CD4-positive, alpha-beta memory T cell (primary cell): ENCODE measurements around the gene RIPPLY1. TPM values are rescaled to one million over a fixed set of nuclear protein-coding genes. Genes with fewer than 3 reads are reported as not detected.
A peak's percentile ranks its signal among the peaks of the same experiment; 100 is the strongest.
"Not testable (repeated sequence)": the region's sequence is repeated elsewhere in the genome, so short reads cannot be mapped to it uniquely, and the experiment has no call there.

Source experiments
- CTCF ChIA-PET: fragments of 350-600 bp; sonication (Branson Sonifier 250); formaldehyde crosslinking; loops from one replicate; lab custom pipeline; 2021; ENCODE audit warnings: inconsistent platforms; ENCODE audit not compliant: partially characterized antibody; lab: Charles Lee
- POLR2A ChIA-PET: fragments of 350-600 bp; sonication (Branson Sonifier 250); formaldehyde crosslinking; loops from one replicate; lab custom pipeline; 2021; ENCODE audit not compliant: partially characterized antibody; lab: Charles Lee
- DNase-seq, 5 donors: peaks; one replicate each; pipeline versions ENCODE4 v3.0.0 to v3.0.0-alpha.2; 2020 to 2022; ENCODE audit warnings: mixed read lengths in 1 of 5
- H3K27ac ChIP-seq: one replicate; pipeline ENCODE4 v1.7.0; 2013; ENCODE audit warnings: low read depth, low read length
- H3K27me3 ChIP-seq: 2 replicates; pipeline ENCODE4 v1.7.0; 2013; ENCODE audit warnings: mild to moderate bottlenecking, low read length, moderate library complexity; ENCODE audit not compliant: insufficient read depth
- H3K36me3 ChIP-seq: 2 replicates; pipeline ENCODE4 v1.7.0; 2013; ENCODE audit warnings: mild to moderate bottlenecking, low read length, moderate library complexity; ENCODE audit not compliant: insufficient read depth
- H3K4me1 ChIP-seq: 2 replicates; pipeline ENCODE4 v1.7.0; 2013; ENCODE audit warnings: mild to moderate bottlenecking, low read length, moderate library complexity; ENCODE audit not compliant: insufficient read depth
- H3K4me3 ChIP-seq, 2 donors: one replicate each; pipeline ENCODE4 v1.7.0; 2013; ENCODE audit warnings: low read length in 2 of 2, mild to moderate bottlenecking in 1 of 2
- H3K9me3 ChIP-seq, 2 donors: one replicate each; pipeline ENCODE4 v1.7.0; 2013; ENCODE audit warnings: low read length in 2 of 2, control low read depth in 1 of 2; ENCODE audit not compliant: control insufficient read depth in 1 of 2
- H3K27ac Mint-ChIP-seq, 7 donors: one replicate each; pipeline ENCODE4 v1.8.0; 2020 to 2021; ENCODE audit warnings: mixed read lengths in 7 of 7, mild to moderate bottlenecking in 6 of 7, inconsistent platforms in 3 of 7, moderate library complexity in 3 of 7
- H3K27me3 Mint-ChIP-seq, 2 donors: one replicate each; pipeline ENCODE4 v1.8.0; 2020 to 2021; ENCODE audit warnings: mixed read lengths in 2 of 2
- H3K36me3 Mint-ChIP-seq, 2 donors: one replicate each; pipeline ENCODE4 v1.8.0; 2020 to 2021; ENCODE audit warnings: mixed read lengths in 2 of 2, inconsistent platforms in 1 of 2, mild to moderate bottlenecking in 1 of 2
- H3K4me1 Mint-ChIP-seq, 4 donors: one replicate each; pipeline ENCODE4 v1.8.0; 2020 to 2021; ENCODE audit warnings: mixed read lengths in 4 of 4, mild to moderate bottlenecking in 1 of 4
- H3K4me3 Mint-ChIP-seq, 8 donors: one replicate each; pipeline ENCODE4 v1.8.0; 2020 to 2021; ENCODE audit warnings: mixed read lengths in 8 of 8, mild to moderate bottlenecking in 7 of 8, moderate library complexity in 6 of 8, inconsistent platforms in 3 of 8
- H3K9me3 Mint-ChIP-seq, 8 donors: one replicate each; pipeline ENCODE4 v1.8.0; 2020 to 2021; ENCODE audit warnings: mixed read lengths in 8 of 8, mild to moderate bottlenecking in 5 of 8, inconsistent platforms in 3 of 8, moderate library complexity in 1 of 8
- intact Hi-C: fragments of 100-400 bp; cut with micrococcal nuclease; formaldehyde crosslinking; loops from one replicate; pipeline ENCODE4 v1.15.1; 2023
- polyA plus RNA-seq, 2 donors: library from polyadenylated mRNA; unstranded; fragments of 300-500 nt; fragmentation: Illumina TruSeq; gene quantifications; one replicate each; pipeline ENCODE4 v1.2.3, GENCODE V29; 2021
- total RNA-seq, 2 experiments: library from RNA; stranded (reverse); gene quantifications; one replicate each; pipeline ENCODE4 v1.2.3, GENCODE V29; 2021

The RIPPLY1 gene
- total and polyA plus RNA-seq, 4 experiments from 2014 or later = not detected

- Mint-ChIP-seq H3K4me3 (no peak overlapping the region), H3K27me3 (peaks cover 0 to 3% of the 10 kb centered on the region in 2 donors), H3K36me3 (no peaks in the 10 kb centered on the region), H3K4me1 (no peaks in the 10 kb centered on the region), H3K27ac (no peak overlapping the region), H3K9me3 (no peaks in the 10 kb centered on the region)
- Histone ChIP-seq H3K36me3 (no peaks in the 10 kb centered on the region), H3K9me3 (no peaks in the 10 kb centered on the region), H3K27ac (no peak overlapping the region), H3K27me3 (no peaks in the 10 kb centered on the region), H3K4me1 (no peaks in the 10 kb centered on the region), H3K4me3 (no peak overlapping the region)
- ChIA-PET CTCF (interaction anchor here (0.7 to 2.4 kb wide), 6 partner anchors 9 to 1002 kb away, joined by 3 to 8 read pairs (median 3); no protein-coding TSS in a partner anchor), POLR2A (no interaction called here)
- no peak for DNase-seq
- intact Hi-C loops = loop anchor here (10.0 kb wide), 1 partner anchor 223 kb away; the partner anchor contains the start of gene RBM41
Measured at GRCh38 chrX:106891762-106892460, 11.2 kb downstream of the RIPPLY1 start.

DNA sequence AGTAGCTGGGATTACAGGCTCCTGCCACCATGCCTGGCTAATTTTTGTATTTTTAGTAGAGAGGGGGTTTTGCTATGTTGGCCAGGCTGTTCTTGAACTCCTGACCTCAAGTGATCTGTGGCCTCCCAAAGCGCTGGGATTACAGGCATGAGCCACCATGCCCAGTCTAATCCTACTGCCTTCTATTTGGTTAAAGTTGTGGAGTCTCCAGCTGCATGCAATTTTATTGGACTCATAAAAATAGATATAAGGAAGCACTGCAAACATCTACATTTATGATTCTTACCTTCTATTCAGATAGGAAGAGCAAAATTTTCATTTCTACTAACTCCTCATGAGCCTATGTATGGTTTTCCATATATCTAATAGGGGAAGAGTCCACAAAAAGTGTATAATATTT lies 13.7 kb downstream of the RIPPLY1 start:
- Mint-ChIP-seq H3K36me3 (no peaks in the 10 kb centered on the region), H3K27me3 (peaks cover 0 to 3% of the 10 kb centered on the region in 2 donors), H3K4me3 (no peak overlapping the region), H3K4me1 (no peaks in the 10 kb centered on the region), H3K9me3 (no peaks in the 10 kb centered on the region), H3K27ac (no peak overlapping the region)
- DNase-seq = no peak
- Histone ChIP-seq H3K27me3 (no peaks in the 10 kb centered on the region), H3K36me3 (no peaks in the 10 kb centered on the region), H3K9me3 (no peaks in the 10 kb centered on the region), H3K27ac (no peak overlapping the region), H3K4me3 (no peak overlapping the region), H3K4me1 (no peaks in the 10 kb centered on the region)
- intact Hi-C loops = no loop called here
- ChIA-PET POLR2A (no interaction called here), CTCF (no interaction called here)

GRCh38 chrX:106875151-106875550 lies 28.0 kb downstream of the RIPPLY1 start:
- Histone ChIP-seq H3K9me3 (no peaks in the 10 kb centered on the region), H3K4me1 (no peaks in the 10 kb centered on the region), H3K27ac (no peak overlapping the region), H3K36me3 (no peaks in the 10 kb centered on the region), H3K4me3 (no peak overlapping the region), H3K27me3 (no peaks in the 10 kb centered on the region)
- CTCF ChIA-PET = interaction anchor here (0.7 to 2.2 kb wide), 4 partner anchors 9 to 24 kb away, joined by 3 to 10 read pairs (median 4); no protein-coding TSS in a partner anchor
- H3K4me1 Mint-ChIP-seq = no peaks in the 10 kb centered on the region
- H3K4me3 Mint-ChIP-seq = no peak overlapping the region
- DNase-seq = no peak
- no peak overlapping the region for H3K27ac Mint-ChIP-seq
- H3K27me3 Mint-ChIP-seq = peaks cover 3 to 4% of the 10 kb centered on the region in 2 donors
- H3K36me3 Mint-ChIP-seq = no peaks in the 10 kb centered on the region
- no peaks in the 10 kb centered on the region for H3K9me3 Mint-ChIP-seq
- intact Hi-C loops = no loop called here
- POLR2A ChIA-PET = no interaction called here

DNA sequence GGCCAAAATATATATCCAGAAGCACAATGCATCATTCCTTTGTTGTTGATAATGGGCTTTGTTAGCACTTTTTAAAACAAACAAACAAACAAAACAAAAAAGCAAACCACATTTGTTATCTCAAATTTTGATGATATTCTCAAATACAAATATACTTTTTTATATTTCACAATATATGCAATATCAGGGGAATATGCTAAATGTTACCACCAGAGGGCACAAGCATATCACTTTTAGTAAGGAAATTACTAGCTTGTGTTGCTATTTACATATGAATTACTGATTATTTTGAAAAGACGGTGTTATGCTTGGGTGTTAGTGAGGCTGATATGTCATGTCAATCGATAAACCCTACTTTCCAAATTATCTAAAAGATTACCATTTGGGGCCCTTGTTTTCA lies 29.1 kb downstream of the RIPPLY1 start:
- no peaks in the 10 kb centered on the region for H3K36me3 ChIP-seq
- DNase-seq = peak in 4 of 5 donors; percentile 17 to 26 (median 24)
- H3K9me3 ChIP-seq = no peaks in the 10 kb centered on the region
- no peaks in the 10 kb centered on the region for H3K27me3 ChIP-seq
- intact Hi-C loops = no loop called here
- CTCF ChIA-PET = interaction anchor here (0.6 to 2.2 kb wide), 7 partner anchors 8 to 1021 kb away, joined by 3 to 11 read pairs (median 4); no protein-coding TSS in a partner anchor
- H3K4me1 ChIP-seq = no peaks in the 10 kb centered on the region
- Mint-ChIP-seq H3K27ac (no peak overlapping the region), H3K4me3 (no peak overlapping the region), H3K36me3 (no peaks in the 10 kb centered on the region), H3K27me3 (peaks cover under 1 to 3% of the 10 kb centered on the region in 2 donors), H3K4me1 (no peaks in the 10 kb centered on the region), H3K9me3 (no peaks in the 10 kb centered on the region)
- no peak overlapping the region for H3K4me3 ChIP-seq
- H3K27ac ChIP-seq = no peak overlapping the region
- POLR2A ChIA-PET = no interaction called here

DNA sequence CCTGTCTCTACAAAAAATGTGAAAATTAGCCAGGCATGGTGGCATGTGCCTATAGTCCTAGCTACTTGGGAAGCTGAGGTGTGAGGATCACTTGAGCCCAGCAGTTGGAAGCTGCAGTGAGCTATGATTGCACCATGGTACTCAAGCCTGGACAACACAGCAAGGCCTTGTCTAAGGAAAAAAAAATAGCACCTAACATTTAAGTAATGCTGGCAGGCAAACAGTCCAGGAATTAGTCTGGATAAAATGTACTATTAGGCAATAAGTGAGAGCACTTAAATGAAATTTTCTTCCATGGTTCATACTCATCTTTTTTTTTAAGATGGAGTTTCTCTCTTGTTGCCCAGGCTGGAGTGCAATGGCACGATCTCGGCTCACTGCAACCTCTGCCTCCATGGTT lies 30.3 kb downstream of the RIPPLY1 start:
- intact Hi-C loops, H3K4me1 ChIP-seq, H3K36me3 ChIP-seq: not testable (repeated sequence)

DNA sequence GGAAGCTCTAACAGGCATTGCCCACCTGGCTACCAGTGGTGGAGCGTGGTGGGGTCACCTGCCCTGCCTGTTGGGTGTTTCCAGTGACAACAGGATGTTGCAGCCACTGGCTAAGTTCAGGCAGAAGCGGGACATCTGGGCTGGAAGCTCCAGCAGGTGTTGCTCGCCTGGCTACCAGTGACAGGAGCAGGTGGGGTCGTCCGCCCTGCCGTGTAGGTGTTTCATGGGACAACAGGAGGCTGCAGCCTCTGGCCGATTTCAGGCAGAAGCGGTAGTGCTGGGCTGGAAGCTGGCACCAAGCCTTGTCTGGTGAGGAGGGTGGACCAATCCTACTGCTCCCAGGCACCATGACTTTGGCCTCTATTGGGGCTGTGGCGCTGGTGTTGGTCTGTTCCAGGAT lies 39.4 kb downstream of the RIPPLY1 start:
- Mint-ChIP-seq H3K4me3 (no peak overlapping the region), H3K4me1 (no peaks in the 10 kb centered on the region), H3K9me3 (peaks cover 0 to 3% (median 0%) of the 10 kb centered on the region in 8 donors), H3K36me3 (no peaks in the 10 kb centered on the region), H3K27ac (no peak overlapping the region), H3K27me3 (no peaks in the 10 kb centered on the region)
- Histone ChIP-seq H3K36me3 (no peaks in the 10 kb centered on the region), H3K27me3 (no peaks in the 10 kb centered on the region), H3K4me3 (no peak overlapping the region), H3K4me1 (no peaks in the 10 kb centered on the region), H3K27ac (no peak overlapping the region), H3K9me3 (no peaks in the 10 kb centered on the region)
- intact Hi-C loops = no loop called here
- DNase-seq = peak in 1 of 5 donors; percentile 16
- ChIA-PET CTCF (interaction anchor here (1.3 kb wide), 1 partner anchor 11 kb away, joined by 4 read pairs; no protein-coding TSS in a partner anchor), POLR2A (no interaction called here)

More for the DNA sequence above, 30.3 kb downstream of the RIPPLY1 start:
- POLR2A ChIA-PET, DNase-seq, H3K27me3 ChIP-seq, H3K36me3 Mint-ChIP-seq, H3K27me3 Mint-ChIP-seq, H3K4me3 ChIP-seq, H3K27ac ChIP-seq, H3K4me3 Mint-ChIP-seq, H3K4me1 Mint-ChIP-seq, H3K9me3 Mint-ChIP-seq, H3K27ac Mint-ChIP-seq, H3K9me3 ChIP-seq: not testable (repeated sequence)
- CTCF ChIA-PET = interaction anchor here (1.0 to 1.7 kb wide), 2 partner anchors 22 to 1022 kb away, joined by 3 to 11 read pairs; no protein-coding TSS in a partner anchor

- Histone ChIP-seq H3K9me3 (no peaks in the 10 kb centered on the region), H3K27ac (no peak overlapping the region), H3K4me1 (no peaks in the 10 kb centered on the region), H3K27me3 (no peaks in the 10 kb centered on the region), H3K36me3 (no peaks in the 10 kb centered on the region), H3K4me3 (no peak overlapping the region)
- no peaks in the 10 kb centered on the region for H3K4me1 Mint-ChIP-seq
- intact Hi-C loops = no loop called here
- no peaks in the 10 kb centered on the region for H3K36me3 Mint-ChIP-seq
- H3K27ac Mint-ChIP-seq = no peak overlapping the region
- ChIA-PET POLR2A (no interaction called here), CTCF (interaction anchor here (1.3 kb wide), 1 partner anchor 12 kb away, joined by 4 read pairs; no protein-coding TSS in a partner anchor)
- no peak overlapping the region for H3K4me3 Mint-ChIP-seq
- peak; percentile 6 to 22 (median 19) for DNase-seq
- H3K27me3 Mint-ChIP-seq = no peaks in the 10 kb centered on the region
- peaks cover 0 to 3% (median 0%) of the 10 kb centered on the region in 8 donors for H3K9me3 Mint-ChIP-seq
Measured at GRCh38 chrX:106862972-106863688, 40.0 kb downstream of the RIPPLY1 start.
